ENCODE measurements around the gene CHSY1.
"Not testable (repeated sequence)": the region's sequence is repeated elsewhere in the genome, so short reads cannot be mapped to it uniquely, and the experiment has no call there.

Gene CHSY1

GRCh38 chr15:101251830-101252820, at the start of gene CHSY1:
TSS of gene CHSY1 (minus strand) at chr15:101252048. CDS start at chr15:101251456, 592 bp downstream.
- peak; percentile 88 for DNase-seq (ENCODE audit: low spot score)

- DNase-seq (ENCODE audit: low spot score): no peak
Measured at GRCh38 chr15:101296418-101297405, 44.9 kb upstream of the CHSY1 start.

DNA sequence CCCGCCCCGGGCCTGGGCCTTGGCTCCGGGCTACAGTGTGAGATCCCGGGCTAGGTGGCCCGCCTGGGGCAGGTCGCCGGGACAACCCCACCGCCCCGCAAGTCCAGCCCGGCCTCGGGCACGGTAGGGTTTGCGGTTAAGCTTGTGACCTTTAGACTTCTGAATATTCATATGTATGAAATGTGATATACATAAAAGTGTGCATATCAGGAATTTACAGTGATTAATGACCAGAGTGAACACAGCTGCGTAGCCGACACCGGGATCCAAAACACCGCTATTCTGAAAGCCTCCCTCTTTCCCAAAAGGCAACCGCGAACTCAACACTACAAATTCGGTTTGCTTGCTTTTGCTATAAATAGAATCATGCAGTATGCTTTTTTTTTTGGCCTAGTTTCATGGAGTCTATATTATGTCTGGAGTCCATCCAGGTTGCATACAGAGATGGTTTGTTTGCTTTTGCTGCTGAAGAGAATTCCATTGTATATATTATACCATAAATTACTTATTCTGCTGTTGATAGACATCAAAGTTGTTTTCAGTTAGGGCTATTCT, 43.8 kb upstream of the CHSY1 start:
- no peak for DNase-seq (ENCODE audit: low spot score)

GRCh38 chr15:101294731-101295606, 43.1 kb upstream of the CHSY1 start, which contains the start of gene SNRPA1:
TSS of gene SNRPA1 (minus strand) at chr15:101295248. CDS start at chr15:101295178, 70 bp downstream.
- peak; percentile 95 for DNase-seq (ENCODE audit: low spot score)

DNA sequence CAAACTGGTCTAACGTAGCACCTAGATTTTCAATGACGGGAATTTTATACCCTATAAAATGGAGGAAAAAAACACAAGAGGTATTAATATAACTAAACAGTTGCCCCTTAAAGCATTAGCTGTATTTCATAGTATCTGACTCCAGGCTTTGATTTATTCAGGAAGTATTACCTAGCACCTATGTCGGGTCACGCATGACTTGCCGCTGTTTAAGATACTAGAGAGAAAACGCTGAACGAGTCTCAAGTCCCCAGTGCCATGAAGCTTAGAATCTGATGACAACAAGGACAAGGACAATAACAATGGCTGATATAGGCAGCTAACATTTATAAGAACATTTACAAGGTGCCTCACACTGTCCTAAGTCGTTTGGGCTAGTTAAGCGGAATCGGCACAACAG, 41.3 kb upstream of the CHSY1 start:
- DNase-seq (ENCODE audit: low spot score): no peak

DNA sequence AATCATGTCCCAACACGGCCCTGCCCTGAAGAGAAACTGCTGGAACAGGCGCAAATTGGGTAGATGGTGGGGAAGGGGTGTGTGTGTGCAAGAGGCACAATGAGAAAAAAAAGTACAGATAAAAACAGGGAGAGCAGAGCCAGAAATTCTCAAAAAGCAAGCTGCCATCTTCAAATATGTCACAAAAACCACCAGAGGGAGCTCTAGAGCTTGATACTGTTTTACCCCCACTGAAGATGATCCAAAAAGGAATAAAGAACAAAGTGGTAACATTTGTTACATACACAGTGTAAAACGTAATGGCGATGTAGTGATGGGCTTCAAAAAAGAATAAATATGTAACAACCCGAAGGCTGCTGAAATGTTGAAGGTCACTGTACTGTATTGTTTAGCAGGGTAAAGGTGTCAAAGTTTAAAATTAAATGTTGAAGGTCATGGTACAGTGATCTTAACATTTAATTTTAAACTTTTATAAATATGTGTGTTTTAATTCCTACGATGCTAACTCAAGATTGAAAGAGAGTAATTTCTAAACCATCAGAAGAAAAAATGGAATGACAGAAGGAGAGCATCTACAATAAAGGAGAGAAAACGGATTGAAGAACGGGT, 37.2 kb upstream of the CHSY1 start:
- DNase-seq (ENCODE audit: low spot score): peak; percentile 68

DNA sequence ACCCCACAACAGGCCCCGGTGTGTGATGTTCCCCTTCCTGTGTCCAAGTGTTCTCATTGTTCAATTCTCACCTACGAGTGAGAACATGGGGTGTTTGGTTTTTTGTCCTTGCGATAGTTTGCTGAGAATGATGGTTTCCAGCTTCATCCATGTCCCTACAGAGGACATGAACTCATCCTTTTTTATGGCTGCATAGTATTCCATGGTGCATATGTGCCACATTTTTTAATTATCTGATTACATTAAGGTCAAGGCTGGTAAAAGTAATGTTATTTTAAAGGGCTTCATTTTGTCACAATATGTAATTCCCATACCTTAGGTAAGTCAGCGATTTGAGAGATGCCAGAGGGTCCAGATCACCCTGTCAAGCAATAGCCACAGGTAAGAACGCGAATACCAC, 35.5 kb upstream of the CHSY1 start:
- DNase-seq (ENCODE audit: low spot score): not testable (repeated sequence)

- no peak for DNase-seq (ENCODE audit: low spot score)
Measured at GRCh38 chr15:101286471-101287114, 34.7 kb upstream of the CHSY1 start.

DNA sequence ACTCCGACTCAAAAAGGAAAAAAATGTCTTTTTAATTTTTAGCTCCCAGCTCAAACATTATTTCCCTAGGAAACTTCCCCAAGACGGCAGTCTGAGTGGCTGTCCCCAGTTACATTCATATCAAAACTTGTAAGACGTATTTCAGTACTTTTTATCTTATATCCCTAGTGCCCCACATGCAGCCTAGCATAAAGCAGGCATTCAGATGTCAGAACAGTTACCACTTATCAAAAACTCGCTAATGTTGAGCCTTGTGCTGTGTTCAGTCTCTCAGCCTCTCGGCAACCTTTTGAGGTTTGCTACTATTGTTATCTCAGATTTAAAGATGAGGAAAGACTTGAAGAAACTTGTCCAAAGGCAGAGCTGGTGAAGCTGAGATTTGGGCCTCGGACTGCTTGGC, 32.1 kb upstream of the CHSY1 start:
- no peak for DNase-seq (ENCODE audit: low spot score)

GRCh38 chr15:101280007-101280406, 28.2 kb upstream of the CHSY1 start:
- DNase-seq (ENCODE audit: low spot score): no peak

GRCh38 chr15:101277943-101278564, 26.2 kb upstream of the CHSY1 start:
- DNase-seq (ENCODE audit: low spot score): no peak

DNA sequence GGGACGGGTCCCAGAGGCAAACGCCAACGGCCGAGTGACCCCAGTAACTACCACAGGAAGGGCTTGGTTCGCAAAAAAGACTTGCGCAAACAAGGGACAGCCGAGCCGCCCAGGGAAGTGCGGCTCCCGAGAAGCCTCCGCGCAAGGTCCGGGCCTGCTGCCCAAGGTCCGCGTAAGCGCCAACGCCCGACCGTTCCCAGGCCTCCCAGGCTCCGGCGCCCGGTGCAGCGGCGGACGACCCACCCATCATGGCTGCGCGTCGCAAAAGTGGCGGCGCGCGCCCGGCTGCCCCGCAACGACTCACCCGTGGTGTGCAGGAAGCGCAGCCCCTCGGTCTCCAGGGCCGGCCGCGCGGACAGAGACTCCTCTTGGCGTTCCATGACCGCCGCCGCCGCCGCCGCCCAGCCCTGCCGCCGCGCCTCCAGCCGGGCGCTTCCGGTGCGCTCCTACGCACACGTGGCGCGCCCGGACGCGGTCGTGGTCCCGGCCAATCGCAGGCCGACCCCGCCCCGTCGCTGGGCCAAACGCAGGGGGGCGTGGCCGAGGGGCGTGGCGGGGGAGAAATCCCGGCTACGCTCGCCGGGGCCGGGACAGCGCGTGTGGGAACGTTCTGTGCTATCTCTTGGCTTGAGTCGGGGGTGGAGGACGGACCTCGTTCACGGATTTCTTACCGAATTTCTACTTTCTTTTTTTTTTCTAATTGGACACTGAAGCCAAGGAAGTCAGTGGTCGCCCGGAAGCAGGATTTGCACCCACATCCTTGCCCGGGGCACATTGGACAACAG, 25.4 kb upstream of the CHSY1 start, which contains the start of gene SELENOS:
SELENOS (minus strand) TSS at position 448 of the 785 bp plus-strand sequence; CDS start at position 380, 68 bp downstream.
- DNase-seq (ENCODE audit: low spot score): peak; percentile 79

- peak; percentile 25 for DNase-seq (ENCODE audit: low spot score)
Measured at GRCh38 chr15:101276501-101277037, 24.7 kb upstream of the CHSY1 start.

- no peak for DNase-seq (ENCODE audit: low spot score)
Measured at GRCh38 chr15:101275018-101275417, 23.2 kb upstream of the CHSY1 start.

- DNase-seq (ENCODE audit: low spot score): no peak
Measured at GRCh38 chr15:101273534-101273933, 21.7 kb upstream of the CHSY1 start.

- no peak for DNase-seq (ENCODE audit: low spot score)
Measured at GRCh38 chr15:101272584-101272983, 20.7 kb upstream of the CHSY1 start.

- no peak for DNase-seq (ENCODE audit: low spot score)
Measured at GRCh38 chr15:101269479-101270223, 17.8 kb upstream of the CHSY1 start.

Data from CD4-positive, alpha-beta T cell treated with Interleukin-15 for 4 hours (primary cell).